ENCODE measurements around the gene KCND3.

KCND3 gene

GRCh38 chr1:111989531-111990025, at the start of gene KCND3:
KCND3 (minus strand) TSS chr1:111989668.
- DNase-seq (ENCODE audit: low read depth in 2 of 2): no peak

DNA sequence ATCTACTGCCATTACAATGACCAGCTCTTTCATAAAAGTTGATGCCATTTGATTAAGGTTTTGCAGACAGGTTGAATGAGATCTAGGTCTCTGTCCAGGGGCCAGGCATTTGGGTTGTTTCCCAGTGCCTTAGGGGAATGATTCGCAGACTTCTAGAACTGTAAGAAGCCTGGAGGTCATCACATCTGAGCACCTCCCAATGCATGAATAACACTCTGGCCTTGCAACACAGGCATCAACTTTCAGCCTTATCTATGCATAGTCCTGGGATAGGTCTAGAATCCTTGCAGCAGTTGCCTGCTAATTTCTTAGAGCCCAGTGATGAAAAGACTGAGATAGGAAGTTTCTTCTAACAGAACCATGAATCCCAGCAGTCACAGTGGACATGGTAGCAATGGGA, 44.8 kb upstream of the KCND3 start:
- DNase-seq (ENCODE audit: low read depth in 2 of 2): no peak

- DNase-seq (ENCODE audit: low read depth in 2 of 2): no peak
These were observed 44.1 kb upstream of the KCND3 start for GRCh38 chr1:112033439-112034120.

DNA sequence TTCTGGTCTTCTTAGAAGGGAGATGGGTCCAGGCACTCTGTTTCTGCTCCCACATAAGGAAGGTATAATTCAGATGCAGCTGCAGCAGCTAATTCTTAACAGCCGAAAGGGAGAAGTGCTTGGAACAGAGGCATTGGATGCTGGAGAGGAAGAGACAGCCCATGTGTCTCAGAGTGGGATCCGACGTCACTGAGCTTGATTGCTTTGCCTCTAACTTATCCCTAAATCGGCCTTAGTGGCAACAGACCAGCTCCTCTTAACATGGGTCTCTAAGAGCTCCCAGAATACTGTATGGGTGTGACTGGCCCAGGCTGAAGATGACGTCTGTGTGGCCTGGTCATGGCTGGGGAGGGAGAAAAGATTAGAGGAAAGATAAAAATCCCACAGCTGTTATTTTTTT, 40.7 kb upstream of the KCND3 start:
- no peak for DNase-seq (ENCODE audit: low read depth in 2 of 2)

DNA sequence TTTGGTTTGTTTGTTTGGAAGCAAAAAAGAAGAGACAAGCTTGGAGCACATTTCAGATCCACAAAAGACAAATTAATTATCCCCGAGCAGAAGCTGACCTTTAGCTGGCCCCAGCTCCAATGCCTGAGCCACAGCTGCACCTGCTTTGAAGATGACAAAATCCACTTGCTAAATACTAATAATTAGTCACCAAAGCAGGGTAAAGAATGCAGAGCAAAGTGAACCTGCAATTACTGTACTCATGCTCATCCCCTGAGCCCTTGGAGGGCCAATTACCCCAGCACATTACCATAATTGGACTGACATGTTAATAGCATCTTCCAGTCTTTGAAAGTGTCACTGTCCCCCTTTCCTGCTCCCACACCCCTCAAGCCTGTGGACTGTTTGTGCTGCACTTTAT, 38.2 kb upstream of the KCND3 start:
- DNase-seq (ENCODE audit: low read depth in 2 of 2): no peak

DNA sequence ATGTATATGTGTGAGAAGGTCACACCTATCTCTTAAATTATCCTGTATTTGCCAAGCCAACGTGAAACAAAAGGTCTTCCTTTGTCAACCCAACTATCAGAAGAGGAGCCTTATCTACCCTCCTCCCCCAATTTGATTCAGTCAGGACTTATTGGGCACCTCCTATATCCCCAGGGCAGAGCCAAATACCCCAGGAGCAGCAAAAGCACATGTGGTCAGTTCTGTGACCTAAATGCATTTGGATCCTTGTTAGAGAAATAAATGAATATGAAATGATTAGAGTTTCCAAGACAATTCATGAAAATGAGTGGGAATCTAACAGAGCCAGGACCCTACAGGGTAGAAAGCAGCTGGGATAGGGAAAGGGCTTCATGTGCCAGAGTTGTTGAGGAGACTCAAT, 37.0 kb upstream of the KCND3 start:
- DNase-seq (ENCODE audit: low read depth in 2 of 2): no peak

DNA sequence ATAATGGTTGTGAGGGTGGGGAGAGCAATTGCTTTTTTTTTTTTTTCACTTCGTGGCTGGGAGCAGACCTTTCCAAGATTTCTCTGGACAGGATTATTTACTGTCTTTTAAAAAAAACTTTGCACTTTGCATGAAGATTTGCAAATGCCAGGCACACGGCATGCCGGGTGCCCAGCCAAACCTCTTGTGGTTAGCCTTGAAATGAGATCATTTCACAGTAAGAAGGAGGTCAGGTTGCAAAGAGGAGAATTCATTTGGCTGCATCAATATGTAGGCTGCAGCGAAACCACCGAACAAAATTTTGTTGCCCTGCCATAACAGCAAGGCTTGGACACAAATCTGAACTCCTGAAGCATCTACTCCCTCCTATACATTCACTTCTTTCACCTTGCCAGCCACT, 36.5 kb upstream of the KCND3 start:
- DNase-seq (ENCODE audit: low read depth in 2 of 2): no peak

DNA sequence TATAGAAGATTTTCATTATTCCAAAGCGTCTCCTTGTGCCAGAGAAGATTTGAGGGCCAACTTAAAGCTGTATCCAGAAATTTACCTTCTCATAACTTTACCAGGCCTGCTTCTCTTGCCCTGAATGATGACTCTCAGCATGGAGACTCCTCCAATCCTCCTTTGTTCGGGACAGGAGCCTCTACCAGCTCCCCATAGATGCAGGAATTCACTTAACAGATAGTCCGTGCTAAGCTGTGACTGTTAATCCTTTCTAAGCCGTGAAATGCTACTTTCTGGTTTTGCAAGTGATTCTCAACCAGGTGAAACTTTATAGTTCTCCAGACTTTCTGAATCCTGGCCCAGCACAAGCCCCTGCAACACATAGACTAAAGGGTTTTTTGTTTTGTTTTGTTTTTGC, 31.8 kb upstream of the KCND3 start:
- DNase-seq (ENCODE audit: low read depth in 2 of 2): no peak

DNA sequence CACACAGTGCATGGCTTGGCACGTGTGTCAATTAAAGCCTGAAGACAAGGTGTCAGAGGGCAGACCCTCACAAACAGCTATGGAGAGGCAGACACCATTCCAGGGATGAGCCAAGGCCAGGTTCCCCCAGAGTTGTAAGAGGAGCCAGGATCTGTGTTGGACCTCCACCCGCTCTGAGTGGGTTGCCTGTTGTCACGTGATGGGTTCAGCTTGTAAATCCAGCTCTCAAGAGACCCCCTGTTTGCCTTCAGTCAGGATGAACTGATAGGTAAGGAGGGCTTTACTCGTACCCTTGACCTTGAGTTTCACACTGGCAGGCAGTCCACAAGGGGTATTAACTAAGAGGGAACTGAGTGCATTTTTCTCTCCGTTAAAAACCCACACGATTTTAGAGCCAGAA, 27.7 kb upstream of the KCND3 start:
- no peak for DNase-seq (ENCODE audit: low read depth in 2 of 2)

GRCh38 chr1:112012823-112013222, 23.4 kb upstream of the KCND3 start:
- no peak for DNase-seq (ENCODE audit: low read depth in 2 of 2)

- no peak for DNase-seq (ENCODE audit: low read depth in 2 of 2)
These were observed 21.7 kb upstream of the KCND3 start for GRCh38 chr1:112011202-112011601.

- DNase-seq (ENCODE audit: low read depth in 2 of 2): no peak
These were observed 17.7 kb upstream of the KCND3 start for GRCh38 chr1:112007169-112007568.

GRCh38 chr1:112006416-112007025, 17.1 kb upstream of the KCND3 start:
- no peak for DNase-seq (ENCODE audit: low read depth in 2 of 2)

- DNase-seq (ENCODE audit: low read depth in 2 of 2): no peak
These were observed 14.6 kb upstream of the KCND3 start for GRCh38 chr1:112004076-112004475.

DNA sequence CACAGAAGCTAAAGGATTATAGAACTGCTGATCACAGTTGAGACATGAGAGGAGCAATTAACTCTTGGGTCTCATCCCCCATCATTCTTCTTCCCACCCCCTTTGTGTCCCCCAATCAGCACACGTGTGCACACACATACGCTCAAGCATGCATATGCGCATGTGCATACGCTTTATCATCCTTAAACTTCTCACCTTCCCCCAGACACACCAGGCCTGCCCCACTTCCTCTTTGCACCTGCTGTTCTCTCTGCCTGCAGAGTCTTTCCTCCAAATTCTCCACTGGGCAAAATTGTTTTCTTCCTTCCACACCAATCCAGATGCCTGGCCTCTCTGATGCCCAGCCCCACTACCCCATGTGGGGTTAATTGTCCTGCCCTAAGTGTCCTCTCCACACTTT, 13.0 kb upstream of the KCND3 start:
- DNase-seq (ENCODE audit: low read depth in 2 of 2): no peak

DNA sequence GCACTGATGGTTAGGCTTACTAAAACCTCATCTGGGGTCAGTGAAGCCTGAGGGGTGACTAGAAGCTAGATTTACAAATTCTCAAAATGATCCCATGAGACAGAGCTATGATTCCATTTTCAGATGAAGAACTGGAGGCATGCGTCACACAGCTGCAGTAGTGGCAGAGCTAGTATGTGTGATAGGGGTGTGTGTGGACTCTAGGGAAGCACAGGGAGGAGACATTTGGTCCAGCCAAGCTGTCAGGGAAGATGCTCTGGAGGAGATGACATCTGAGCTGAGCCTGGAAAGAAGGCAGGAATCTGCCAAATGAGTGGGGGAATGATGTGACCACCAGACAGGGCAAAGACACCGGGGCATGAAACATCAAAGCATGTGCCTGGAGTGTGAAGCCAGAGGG, 12.0 kb upstream of the KCND3 start:
- no peak for DNase-seq (ENCODE audit: low read depth in 2 of 2)

- DNase-seq (ENCODE audit: low read depth in 2 of 2): no peak
These were observed 10.6 kb upstream of the KCND3 start for GRCh38 chr1:112000048-112000447.

GRCh38 chr1:111998332-111998731, 8.9 kb upstream of the KCND3 start:
- no peak for DNase-seq (ENCODE audit: low read depth in 2 of 2)

DNA sequence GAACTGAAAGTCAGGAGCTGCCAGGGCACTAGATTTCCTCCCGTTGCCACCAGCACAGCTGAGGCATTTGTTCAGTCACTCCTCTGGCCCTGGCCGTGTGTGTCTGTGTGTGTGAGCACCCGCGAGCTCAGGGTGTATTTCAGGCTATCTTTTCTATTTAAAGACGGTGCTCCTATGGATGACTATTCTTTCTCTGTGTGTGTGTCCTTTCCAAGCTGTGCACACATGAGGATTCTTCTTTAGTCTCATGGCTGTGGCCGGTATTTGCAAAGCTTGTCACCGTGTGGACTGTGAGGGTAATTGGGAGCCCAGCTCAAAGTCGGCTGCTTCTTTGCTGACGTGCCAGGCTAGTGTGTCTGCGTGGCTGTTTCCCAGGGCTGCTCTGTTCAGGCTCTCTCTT, 3.0 kb upstream of the KCND3 start:
- DNase-seq (ENCODE audit: low read depth in 2 of 2): no peak

GRCh38 chr1:111990878-111991718, 1.6 kb upstream of the KCND3 start:
- DNase-seq (ENCODE audit: low read depth in 2 of 2): no peak

GRCh38 chr1:111990026-111990877, 784 bp upstream of the KCND3 start:
- DNase-seq (ENCODE audit: low read depth in 2 of 2): no peak

All from stimulated activated CD4-positive, alpha-beta T cell treated with anti-CD3 and anti-CD28 coated beads, Interleukin-1b, Interleukin-23, amount 100 ng/mL, for 1 hour (primary cell).